Right lung (tissue), 5 donors: ENCODE data around the gene STK4. TPM values are rescaled to one million over a fixed set of nuclear protein-coding genes. Genes with fewer than 3 reads are reported as not detected.

ENCODE experiments used
- DNase-seq, 2 donors: peaks; one replicate each; pipeline ENCODE4 v3.0.0-alpha.2; 2013
- polyA plus RNA-seq, 5 donors: library from polyadenylated mRNA; unstranded; fragments of 120-200 nt; gene quantifications; one replicate each; pipeline versions ENCODE4 v1.2.1 to v1.2.3, GENCODE V29; 2013; ENCODE audit warnings: inconsistent platforms in 1 of 5, low replicate concordance in 1 of 5; ENCODE audit not compliant: insufficient read length in 5 of 5, insufficient read depth in 1 of 5

STK4 gene
- polyA plus RNA-seq, 5 donors: 18.7 to 31.4 (median 26.8) TPM

DNA sequence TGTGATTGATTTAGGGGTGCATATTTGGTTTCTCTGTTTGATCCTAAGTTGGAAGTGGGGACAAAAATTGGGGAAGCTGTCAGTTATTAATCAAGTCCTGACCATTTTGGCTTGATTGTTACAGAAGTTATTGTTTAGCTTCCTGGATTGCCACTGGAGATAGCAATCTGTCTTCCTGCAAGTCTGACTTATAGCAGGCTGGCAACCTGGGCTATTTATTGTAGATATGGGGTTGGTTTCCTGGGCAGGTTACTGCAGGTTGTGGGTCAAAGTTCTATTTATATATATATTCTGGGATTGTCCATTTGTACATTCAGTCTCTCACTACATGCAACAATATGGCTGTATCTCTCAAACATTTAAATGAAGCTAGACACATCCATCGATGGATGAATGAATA is 116.8 kb downstream of the STK4 start:
- DNase-seq: no peak

DNA sequence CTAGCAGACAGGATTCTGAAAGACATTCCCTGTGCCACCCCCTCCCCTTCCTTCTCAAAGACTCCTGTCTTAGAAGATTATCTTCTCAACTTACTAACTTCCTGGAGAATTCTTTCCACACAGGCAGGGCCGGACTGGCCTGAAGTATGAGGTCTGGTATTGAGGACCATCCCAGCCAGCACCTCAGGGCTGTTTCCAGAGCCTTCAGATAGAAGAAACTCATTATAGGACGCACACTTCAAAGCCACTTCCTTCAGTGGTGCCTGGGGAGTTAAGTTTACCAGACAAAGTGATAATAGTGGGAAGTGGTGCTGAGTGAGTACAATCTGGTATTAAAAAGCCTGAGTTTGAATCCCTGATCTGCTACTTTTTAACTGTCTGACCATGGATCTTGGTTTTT is 119.0 kb downstream of the STK4 start:
- DNase-seq: no peak

DNA sequence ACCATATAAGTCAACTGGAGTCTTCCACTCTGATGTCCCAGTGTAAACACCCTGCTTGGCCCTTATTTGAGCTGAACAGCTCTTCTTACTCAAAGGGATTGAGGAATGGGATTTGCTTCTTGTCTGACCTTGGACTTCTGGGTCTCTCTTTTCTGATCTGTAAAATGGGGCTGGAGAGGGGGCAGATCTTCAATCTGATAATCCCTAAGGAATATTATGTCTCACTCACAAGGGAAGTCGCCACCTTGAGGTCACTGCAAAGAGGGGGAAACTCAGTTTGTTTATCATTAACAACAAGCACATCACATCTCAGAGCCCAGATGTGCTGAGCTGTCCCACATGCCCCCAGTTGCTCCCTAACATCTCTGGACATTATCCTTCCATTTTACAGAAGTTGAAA is 119.6 kb downstream of the STK4 start:
- no peak for DNase-seq

DNA sequence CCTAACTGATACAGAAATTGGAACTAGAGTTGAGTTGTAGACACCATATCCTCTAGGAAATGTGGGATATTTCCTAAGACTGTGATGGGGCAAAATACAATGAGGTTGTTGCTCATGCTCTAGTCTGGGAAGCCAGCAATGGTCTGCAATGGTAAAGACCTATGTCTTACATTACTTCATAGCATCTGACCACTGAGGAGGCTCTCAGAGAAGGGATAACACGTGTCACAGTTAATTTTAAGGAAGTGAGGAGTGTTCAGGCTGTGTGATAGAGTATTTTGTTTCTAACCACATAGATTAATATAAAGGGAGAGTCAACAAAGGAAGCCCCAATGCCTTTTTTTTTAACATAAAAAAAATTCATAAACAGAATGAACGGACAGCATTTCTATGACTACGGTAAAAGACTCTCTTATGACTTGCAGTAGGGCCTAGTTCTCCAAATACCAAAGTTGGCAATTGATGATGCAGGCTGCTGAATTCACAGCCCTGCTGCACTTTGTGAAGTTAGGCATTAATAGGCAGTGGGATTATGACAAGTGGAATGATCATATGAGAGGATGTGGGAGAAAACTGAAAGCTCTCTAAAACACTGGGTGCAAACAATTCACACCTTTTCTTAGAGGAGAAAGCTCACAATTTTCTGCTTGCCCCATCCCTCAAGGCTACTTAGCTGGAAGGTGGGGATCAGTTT is 120.9 kb downstream of the STK4 start:
- no peak for DNase-seq

DNA sequence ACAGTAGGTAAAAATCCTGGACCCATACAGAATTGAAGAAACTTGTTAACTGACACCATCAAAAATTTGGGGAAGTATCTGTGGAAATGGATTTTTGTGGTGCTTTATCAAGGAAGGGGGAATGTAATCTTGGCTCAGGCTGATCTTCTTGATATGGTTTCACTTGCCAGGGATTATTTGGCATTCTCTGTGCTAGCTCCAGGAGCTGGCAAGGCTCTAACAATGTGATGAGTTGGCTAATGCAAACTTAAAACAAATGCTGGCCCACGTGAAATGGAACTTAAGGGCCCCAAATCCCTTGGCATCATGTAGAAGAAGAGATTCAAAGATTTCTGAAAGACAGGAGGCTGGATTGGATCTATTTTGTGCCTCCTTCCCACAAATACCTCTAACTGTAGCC is 121.5 kb downstream of the STK4 start:
- no peak for DNase-seq

DNA sequence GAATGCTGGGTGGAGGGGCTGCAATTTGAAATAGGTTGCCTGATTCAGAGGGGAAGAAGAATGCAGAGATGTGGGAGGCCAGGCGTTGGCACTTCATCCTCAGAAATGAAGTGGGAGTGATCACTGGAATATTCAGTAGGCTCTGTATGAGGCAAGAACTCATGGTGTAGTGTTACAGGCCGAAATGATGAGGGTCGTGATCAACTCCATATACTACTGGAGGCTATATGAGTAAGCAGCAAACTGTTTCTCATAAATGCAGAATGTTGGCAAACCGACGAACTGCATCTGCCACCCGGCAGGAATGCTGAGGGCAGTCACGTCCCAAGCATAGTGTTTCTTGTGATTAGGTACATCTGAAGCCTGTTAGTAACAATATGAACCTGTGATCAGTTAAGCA is 121.9 kb downstream of the STK4 start:
- peak in 1 of 2 donors; percentile 23 for DNase-seq

DNA sequence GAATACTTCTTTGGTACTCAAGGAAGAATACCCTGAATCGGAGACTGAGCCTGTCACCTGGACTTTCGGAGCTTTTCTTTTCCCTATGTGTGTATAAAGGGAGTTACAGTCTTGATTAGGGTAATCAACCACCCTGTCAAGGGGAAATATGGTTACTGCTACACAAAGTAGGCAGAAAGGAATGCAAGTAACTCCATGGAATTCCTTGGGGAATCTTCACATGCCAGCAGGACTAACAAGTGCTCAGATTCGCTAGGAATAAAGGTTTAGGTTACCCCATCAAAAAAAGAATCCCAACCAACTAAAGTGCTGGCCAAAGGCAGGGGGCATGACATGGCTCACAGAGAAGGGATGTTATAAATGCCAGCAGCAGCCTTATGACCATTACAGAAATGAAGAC is 124.2 kb downstream of the STK4 start:
- no peak for DNase-seq

DNA sequence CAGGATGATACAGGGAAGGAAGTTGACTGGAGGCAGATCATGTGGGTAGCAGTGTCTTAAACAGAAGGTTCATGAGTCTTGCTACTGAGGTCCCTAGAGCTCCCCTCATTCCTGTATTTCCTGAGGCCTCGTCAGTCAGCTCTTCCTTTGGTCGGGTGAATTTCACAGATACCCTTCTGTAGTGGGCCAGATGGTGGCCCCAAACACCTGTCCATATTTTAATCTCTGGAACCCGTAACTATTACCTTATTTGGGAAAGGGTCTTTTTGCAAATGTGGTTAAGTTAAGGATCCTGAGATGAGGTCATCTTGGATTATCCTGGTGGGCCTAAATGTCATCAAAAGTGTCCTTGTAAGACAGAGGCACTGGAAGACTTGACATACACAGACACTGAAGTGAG is 125.1 kb downstream of the STK4 start:
- DNase-seq: no peak

DNA sequence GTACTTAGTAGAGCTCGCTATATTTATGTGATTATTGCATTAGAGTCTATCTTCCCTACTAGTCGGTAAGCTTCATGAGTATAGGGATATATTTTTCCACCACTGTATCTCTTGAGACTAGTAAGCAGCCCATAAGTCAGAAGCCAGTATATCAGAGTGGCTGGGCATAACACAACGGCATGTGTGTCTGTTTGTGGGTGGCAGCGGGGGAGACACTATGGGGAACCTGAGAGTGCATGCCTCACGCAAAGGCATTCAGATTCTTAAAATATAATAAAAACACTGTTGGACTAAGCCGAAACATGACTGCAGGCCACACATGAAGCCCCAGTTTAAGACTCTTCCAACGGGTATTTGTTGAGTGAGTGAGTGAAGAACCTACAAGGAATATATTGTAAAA is 126.6 kb downstream of the STK4 start:
- DNase-seq: no peak

DNA sequence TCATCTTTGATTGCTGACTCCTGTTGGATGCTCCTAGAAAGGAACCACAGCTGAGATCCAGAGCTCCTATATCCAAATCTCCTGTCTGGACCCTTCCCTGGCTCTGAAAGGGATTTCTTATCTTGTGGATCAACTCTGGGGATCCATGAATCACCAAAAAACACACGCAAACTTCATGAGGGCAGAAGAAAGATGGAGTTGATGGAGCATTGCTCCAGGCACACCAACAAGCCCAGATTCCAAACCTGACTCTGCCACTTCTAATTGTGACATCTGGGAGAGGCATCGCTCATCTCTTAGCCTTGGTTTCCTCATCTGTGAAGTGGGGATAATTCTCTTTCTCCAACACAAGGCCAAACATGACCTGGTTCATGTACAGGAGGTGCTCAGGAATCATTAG is 127.9 kb downstream of the STK4 start:
- no peak for DNase-seq

DNA sequence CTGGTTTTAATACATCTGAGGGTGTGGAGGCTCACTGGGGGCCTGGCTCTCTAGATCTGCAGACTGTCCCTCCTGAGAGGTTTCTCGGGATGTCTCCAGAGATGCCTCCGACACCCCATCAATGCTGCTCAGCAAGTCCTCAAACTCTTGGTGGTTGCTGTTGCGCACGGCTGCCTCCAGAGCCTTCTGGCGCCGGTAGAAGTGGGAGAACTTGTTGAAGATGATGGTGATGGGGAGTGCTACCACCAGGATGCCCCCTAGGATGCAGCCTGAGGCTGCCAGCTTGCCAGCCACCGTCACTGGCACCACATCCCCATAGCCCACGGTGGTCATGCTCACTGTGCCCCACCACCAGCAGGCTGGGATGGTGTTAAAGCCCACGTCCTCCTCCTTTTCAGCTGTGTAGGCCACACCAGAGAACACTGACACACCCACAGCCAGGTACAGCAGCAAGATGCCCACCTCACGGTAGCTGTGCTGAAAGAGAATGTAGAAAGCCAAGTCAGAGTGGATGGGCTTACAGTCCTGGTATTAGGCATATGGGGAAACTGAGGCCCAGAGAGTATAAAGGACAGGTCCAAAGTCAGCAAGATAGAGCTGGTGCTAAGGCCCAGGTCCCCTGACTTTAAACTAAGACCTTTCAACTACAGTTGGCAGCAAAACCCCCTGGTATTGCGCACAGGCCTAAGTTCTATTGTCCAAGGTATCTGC is 128.7 kb downstream of the STK4 start:
- DNase-seq: no peak

DNA sequence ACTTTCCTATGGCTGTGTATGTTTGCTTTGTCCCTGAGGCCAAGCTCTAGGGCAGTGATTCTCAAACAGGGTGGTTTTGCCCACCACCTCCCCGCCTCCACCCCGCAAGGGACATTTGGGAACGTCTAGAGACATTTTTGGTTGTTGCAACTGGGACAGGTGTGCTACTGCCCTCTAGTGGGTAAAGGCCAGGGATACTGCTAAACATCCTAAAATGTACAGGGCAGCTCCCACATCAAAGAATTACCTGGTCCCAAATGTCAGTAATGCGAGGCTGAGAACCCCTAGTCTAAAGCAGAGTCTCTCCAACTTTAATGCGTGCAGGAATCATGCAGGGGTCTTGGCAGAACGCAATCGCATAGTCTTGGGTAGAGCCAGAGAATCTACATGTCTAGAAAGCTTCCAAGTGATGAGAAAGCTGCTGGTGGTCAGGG is 129.5 kb downstream of the STK4 start:
- DNase-seq: peak in 1 of 2 donors; percentile 28

DNA sequence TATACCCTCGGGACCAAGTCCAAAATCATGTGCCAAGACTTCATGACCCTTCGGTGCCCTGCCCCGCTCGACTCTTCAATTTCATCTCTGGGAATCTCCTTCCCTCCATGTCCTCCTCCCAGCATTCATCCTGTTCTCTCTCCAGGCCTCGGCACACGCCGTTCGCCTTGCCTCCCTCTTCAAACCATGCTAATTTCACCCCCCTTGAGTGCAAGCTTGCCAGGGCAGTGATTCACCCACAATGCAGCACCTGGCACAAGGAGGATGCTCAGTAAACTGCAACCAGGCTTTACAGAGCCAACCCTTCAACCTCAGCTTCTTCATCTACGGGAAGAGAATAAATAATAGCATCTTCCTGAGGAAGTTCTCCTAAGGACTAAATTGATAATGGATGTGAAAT is 130.5 kb downstream of the STK4 start:
- no peak for DNase-seq

DNA sequence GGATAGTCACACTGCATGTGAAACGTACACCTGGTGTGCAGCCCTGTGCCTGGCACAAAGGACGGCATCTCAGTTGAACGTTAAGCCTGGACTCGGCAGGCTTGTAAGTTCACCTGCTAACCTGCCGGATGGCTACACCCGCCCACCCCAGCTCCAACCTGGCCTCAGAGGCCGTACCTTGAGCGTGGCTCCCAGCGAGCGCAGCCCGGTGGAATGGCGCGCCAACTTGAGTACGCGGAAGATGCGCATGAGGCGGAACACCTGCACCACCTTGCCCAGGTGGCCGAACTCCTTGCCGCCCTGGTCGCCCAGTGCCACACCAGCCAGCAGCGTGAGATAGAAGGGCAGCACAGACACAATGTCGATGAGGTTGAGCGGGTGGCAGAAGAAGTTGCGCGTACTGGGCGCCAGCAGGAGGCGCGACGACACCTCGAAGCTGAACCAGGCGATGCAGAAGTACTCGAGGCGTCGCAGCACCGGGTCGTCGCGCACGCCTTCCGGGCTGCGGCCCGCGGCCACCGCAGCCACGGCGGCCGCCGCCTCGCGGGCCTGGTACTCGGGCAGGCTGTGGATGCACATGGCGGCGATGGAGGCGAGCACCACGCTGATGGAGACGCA is 131.3 kb downstream of the STK4 start:
- DNase-seq: peak in 1 of 2 donors; percentile 26

DNA sequence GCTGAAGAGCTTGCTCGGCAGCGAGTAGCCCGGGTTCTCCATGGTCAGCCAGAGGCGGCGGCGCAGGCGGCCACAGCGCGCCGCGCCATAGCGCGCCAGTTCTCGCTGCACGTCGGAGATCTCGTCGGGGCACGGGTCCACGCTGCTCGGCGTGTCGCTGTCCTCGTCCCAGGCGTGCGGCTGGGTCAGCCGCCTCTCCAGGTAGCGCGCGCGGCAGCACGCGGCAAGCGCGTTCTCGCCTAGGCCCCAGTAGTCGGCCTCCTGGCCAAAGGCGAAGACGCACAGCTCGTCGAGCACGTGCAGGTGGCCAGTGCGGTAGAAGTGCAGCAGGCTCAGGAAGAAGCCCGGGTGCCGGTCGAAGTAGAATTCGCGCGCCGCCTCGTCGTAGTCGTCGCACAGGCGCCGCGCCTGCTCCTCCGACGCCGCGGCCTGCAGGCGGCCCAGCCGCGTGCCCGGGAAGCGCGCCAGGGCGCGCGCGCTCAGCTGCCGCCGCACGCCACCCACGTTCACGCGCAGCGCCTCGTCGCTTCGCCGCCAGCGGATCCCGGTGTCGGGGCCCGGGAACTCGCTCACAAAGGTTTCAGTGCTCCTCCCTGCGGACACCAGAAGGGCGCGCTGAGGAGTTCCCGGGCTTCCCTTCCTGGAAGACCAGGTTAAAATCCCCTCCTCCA is 131.9 kb downstream of the STK4 start:
- DNase-seq: peak in 1 of 2 donors; percentile 20

DNA sequence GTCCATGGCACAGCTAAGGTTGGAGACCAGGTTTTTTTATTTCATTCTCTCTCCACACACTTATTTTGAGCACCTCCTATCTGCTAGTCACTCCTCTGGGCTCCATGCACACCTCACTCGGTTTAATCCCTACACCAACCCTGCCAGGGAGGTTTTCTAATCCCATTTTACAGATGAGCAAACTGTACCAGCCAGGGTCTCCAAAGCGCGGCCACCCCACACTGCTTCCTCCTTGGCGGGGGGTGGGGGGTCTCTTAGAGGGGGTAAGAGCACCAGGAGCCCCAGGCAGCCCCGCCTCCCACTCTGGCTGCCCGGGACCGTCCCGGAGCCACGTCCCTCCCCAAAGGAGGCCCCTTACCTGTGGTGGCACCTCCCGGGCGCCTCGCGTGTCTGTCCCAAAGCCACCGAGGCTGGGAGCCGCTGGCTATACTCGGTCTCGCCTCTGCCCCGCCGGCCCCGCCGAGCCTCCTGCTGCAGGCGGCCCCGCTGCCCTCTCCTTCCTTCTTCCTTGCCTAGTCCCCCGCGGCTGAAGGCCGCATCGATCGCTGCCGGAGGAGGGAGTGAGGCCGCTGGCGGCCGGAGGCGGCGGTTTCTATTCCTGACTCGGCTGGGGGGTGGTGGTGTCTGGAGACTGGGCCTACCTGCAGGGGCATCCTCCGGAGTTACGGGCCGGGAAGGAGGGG is 134.4 kb downstream of the STK4 start, which contains the start of gene KCNS1:
Gene KCNS1 (minus strand): TSS at position 565 of the 683 bp plus-strand sequence. CDS start 1,891 bp downstream, outside the sequence.
- no peak for DNase-seq

DNA sequence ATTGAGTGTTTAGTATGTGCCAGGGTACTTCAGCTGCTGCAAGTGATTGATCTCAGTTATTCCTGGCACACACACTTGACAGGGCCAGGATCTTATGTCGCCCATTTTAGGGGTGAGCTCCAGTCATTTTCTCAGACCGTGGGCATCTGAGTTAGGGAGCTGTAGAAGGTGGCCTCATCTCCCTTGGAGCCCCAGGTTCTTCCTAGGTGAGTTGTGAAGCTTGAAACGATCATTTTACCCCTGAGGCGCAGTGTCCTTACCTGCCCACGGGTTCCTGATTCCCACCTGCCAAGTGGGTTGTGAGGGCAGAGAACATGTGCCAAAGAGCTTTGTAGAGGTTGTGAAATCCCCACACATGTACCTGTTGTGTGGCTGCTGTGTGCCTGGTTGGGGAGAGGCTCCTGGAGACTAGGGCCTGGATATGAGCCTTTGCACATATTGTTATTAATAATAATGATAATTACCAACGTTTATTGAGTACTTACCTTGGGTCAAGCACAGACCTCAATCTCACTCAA is 135.1 kb downstream of the STK4 start:
- no peak for DNase-seq

DNA sequence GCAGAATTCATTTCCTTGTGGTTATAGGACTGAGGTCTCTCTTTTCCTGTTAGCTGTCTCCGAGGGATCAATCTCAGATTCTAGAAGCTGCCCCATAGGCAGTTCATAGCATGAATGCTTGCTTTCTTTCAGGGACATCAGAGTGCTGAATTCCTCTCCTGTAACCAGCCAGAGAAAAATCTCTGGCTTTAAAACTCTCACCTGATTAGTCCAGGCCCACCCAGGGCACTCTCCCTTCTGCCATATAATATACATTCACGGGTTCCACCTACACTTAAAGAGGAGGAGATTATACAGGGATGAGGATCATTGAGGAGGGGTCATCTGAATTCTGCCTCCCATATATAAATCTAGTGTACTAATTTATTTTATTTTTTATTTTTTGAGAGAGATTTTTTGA is 136.8 kb downstream of the STK4 start:
- DNase-seq: no peak

DNA sequence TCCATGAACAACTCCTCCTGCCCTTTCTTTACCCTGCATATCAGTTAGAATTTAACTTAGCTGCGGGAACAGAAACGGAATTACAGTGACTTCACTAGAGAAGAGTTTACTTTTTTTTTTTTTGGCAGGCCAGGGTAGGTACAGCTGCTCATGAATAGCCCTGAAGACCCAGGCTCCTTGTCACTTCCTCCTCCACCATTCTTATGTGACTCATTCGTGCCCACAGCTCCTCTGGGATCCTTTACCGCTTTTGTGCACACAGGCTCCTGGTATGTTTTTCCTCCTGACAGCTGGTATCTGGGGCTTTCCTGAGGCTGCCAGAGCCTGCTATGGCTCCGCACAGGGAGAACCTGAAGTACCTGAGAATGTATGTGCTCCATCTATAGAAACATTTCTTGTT is 138.5 kb downstream of the STK4 start:
- no peak for DNase-seq

DNA sequence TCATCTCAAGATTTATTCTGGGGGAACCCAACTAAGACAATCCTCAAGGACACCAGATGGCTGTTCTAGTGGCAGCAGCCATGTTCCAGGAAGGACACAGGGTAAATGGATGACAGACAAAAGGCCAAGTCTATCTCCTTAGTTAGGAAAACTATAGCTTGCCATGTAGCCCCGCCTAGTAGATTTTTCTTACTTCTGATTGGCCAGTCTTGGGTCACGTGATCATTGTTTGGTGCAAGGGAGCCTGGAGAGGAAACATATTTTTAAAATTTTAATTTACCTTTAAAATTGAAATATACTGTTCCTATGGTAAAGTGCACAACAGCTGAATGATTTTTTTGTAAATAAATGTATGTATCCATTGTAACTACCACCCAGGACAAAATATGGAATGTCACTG is 139.0 kb downstream of the STK4 start:
- no peak for DNase-seq

DNA sequence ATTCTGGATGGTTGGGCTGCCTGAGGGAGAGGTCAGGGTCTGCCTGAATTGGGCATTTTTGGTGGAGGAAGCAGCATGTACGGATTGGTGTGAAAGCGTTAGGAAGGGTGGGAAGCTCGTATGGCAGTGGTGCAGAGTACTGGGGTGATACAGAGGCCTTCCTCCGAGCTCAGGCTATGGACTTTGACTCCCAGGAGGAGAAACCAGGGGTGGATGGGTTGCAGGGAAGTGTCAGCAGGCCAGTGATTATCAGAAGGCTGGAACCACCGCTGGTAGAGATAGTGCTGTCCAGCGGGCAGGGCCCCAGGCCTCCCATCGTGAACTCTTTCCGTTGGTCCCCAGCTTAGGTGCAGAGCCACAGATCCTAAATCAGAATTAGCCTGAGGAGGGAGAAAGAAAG is 143.3 kb downstream of the STK4 start:
- no peak for DNase-seq

DNA sequence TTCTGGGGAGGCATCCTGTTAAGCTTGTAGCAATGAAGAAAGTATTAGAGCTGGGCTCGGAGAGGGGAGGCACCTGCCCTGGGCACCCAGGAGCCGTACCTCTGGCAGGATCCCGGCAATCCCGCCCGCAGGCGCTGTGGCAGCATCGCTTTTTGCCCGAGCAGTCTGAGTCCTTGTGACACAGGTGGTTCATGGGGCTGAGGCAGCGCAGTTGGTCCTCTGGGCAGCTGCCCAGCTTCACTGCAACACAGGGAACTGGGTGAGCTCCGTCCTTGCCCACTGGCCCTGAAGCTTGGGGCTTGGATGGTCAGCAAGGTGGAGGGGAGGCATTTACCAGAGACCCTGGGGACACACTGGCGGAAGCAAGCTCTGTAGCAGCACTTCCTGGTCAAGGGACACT is 144.0 kb downstream of the STK4 start:
- DNase-seq: no peak
